Skeletal muscle cell (primary cell): ENCODE results near the gene PDZD11.
"Not testable (repeated sequence)": the region's sequence is repeated elsewhere in the genome, so short reads cannot be mapped to it uniquely, and the experiment has no call there.

ENCODE experiments used
- DNase-seq: peaks from one replicate; pipeline ENCODE4 v3.0.0-alpha.2; 2010; ENCODE audit warnings: low read depth
- H3K4me3 ChIP-seq: 2 replicates; pipeline ENCODE4 v1.5.1; 2011; ENCODE audit warnings: low read depth, mild to moderate bottlenecking, control low read depth, low read length, moderate library complexity

The PDZD11 gene

GRCh38 chrX:70262952-70263567 is 26.7 kb downstream of the PDZD11 start:
- no peak for DNase-seq
- no peak overlapping the region for H3K4me3 ChIP-seq

DNA sequence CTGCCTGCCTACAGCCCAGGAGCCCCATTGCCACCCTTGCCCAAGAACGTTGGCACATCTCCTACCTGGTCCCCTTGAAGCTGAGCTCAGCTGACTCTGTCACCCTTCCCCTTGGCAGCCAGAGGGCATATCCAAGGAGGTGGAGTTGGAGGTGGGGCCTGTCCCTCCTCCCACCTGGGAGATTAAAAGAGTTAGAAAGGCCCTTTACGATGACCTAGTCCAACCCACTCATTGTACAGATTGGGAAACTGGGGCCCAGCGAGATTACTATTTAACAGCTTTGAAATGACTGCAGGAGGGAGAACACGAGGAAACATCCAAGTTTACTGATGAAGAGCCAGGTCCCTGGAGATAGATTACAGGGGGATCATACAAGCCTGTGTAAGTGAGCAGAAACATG is 29.6 kb downstream of the PDZD11 start, which contains the start of gene P2RY4:
P2RY4 (minus strand) TSS at position 101 of the 400 bp plus-strand sequence. CDS start 580 bp downstream, outside the sequence.
- no peak within 1 kb of the TSS for H3K4me3 ChIP-seq
- no peak for DNase-seq

GRCh38 chrX:70257423-70258288 is 32.1 kb downstream of the PDZD11 start:
- no peak overlapping the region for H3K4me3 ChIP-seq
- no peak for DNase-seq

GRCh38 chrX:70255452-70255851 is 34.3 kb downstream of the PDZD11 start:
- no peak for DNase-seq
- no peak overlapping the region for H3K4me3 ChIP-seq

DNA sequence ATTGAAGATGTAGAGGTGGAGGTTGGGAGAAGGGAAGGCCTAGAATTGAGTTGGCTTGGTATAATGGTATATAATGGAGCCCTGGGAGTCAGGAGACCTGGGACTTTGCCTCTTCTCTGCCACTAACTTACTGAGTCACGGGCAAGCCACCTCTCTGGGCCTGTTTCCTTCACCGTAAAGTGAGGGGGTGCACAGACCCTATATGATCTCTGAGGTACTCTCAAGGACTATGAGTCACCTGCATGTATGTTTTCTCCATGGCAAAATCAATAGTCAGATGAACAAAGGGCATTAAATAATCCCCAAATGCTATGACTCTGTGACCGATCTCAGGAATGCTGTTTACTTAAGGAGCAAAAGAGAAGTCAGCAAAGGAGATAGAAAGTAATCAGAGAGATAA is 34.8 kb downstream of the PDZD11 start:
- H3K4me3 ChIP-seq = no peak overlapping the region
- no peak for DNase-seq

DNA sequence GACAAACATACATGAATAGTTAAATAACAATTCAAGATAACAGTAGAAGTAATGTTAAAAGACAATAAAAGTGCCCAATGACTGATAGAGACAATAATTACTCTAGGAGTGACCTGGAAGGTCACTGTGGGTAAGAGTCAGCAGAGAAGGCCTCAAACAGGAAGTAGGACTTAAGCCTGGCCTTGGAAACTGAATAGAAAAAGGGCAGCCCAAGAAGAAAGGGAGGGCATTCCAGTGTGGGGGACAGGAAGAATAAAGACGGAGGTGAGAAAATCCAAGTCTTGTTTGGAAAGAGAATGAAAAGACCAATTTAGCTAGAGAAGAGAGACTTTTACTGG is 35.7 kb downstream of the PDZD11 start:
- DNase-seq = no peak
- no peak overlapping the region for H3K4me3 ChIP-seq

DNA sequence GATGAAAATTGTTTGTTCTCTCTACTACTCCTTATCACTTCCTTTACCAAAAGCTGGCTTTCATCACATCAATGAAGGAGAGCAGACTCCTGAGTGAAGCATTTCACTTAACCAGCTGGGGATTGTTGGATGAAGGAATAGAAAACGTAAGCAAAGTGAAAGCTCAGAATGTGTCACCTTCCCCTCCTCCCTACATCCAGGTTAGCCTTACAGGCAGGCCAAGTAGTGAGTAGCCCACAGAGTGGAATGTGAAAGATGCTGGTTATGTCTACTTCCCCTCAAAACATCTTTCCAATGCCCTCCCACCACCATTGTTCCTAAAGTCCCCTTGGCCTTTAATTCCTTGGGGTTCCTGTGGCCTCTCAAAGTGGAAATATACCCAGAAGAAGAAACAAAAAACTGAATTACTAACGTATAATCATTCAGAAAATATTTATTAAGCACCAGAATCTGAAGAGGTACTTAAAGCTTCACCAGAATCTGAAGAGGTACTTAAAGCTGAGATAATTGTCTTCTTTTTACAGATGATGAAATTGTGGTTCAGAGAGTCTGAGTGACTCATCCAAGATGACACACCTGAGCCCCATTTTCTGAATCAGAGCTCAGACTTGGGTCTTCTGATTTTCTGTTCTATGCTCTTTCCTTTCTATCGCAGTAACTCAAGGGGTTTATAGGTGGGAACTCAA is 36.2 kb downstream of the PDZD11 start:
- H3K4me3 ChIP-seq = no peak overlapping the region
- DNase-seq = no peak

- no peak for DNase-seq
- H3K4me3 ChIP-seq = no peak overlapping the region
Measured at GRCh38 chrX:70252491-70252890, 37.2 kb downstream of the PDZD11 start.

- no peak overlapping the region for H3K4me3 ChIP-seq
- no peak for DNase-seq
Measured at GRCh38 chrX:70247252-70247651, 42.5 kb downstream of the PDZD11 start.

- no peak overlapping the region for H3K4me3 ChIP-seq
Measured at GRCh38 chrX:70244881-70245280, 44.8 kb downstream of the PDZD11 start.

GRCh38 chrX:70243601-70244000 is 46.1 kb downstream of the PDZD11 start:
- H3K4me3 ChIP-seq, DNase-seq: not testable (repeated sequence)

More at GRCh38 chrX:70244881-70245280, 44.8 kb downstream of the PDZD11 start:
- no peak for DNase-seq

GRCh38 chrX:70241501-70241900 is 48.2 kb downstream of the PDZD11 start:
- H3K4me3 ChIP-seq = no peak overlapping the region
- DNase-seq = no peak

DNA sequence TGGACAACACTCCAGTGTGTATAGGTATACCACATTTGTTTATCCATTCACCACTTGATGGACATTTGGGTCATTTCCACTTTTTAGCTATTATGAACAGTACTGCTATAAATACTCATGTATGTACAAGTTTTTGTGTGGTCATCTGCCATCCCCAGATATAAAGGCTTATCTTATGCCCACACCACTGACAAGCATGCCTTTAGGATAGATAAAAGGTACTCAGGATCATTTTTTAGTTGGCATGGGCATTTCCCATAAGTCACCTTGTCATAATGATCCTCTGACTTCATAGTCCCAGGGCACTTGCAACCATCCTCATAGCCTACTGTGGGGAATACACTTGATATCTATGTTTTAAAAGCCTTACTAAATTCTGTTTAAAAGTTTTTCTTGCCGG is 49.0 kb downstream of the PDZD11 start:
- DNase-seq = no peak
- no peak overlapping the region for H3K4me3 ChIP-seq
